A549 (cell line): ENCODE measurements around the gene ADGRA3. TPM values are rescaled to one million over a fixed set of nuclear protein-coding genes. Genes with fewer than 3 reads are reported as not detected.
"Not testable (repeated sequence)": the region's sequence is repeated elsewhere in the genome, so short reads cannot be mapped to it uniquely, and the experiment has no call there.

Source experiments
- ATAC-seq, 2 experiments: fragments of 200-7000 bp in 1 of 2; fragments of >200 bp in 1 of 2; cut with Nextera tagmentation in 1 of 2; cut with Tn5 transposase in 1 of 2; 3 replicates each; pipeline versions ENCODE4 v1.8.0 to v1.9.1; 2018 to 2020; ENCODE audit warnings: mild to moderate bottlenecking in 1 of 2, moderate library complexity in 1 of 2
- CTCF ChIA-PET: fragments of 300-600 bp; sonication (Branson Sonifier 250); formaldehyde crosslinking; extraction: SDS; loops from one replicate; lab custom pipeline; 2021; ENCODE audit warnings: antibody characterized with exemption, inconsistent platforms; lab: Yijun Ruan, JAX
- POLR2A ChIA-PET: fragments of 350-600 bp; formaldehyde crosslinking; extraction: SDS; loops from one replicate; lab custom pipeline; 2021; ENCODE audit warnings: antibody characterized with exemption, inconsistent platforms; lab: Yijun Ruan, JAX
- DNase-seq, 2 experiments: peaks; one replicate each; pipeline versions ENCODE4 v3.0.0 to v3.0.0-alpha.2; 2011 to 2016; ENCODE audit warnings: low read depth in 1 of 2, low spot score in 1 of 2
- FAIRE-seq: peaks from 2 replicates; lab custom pipeline; 2011; peaks lifted over from hg19 to GRCh38; lab: Jason Lieb, UNC
- H3K27ac ChIP-seq, 2 experiments: fragments of >200 bp; sonication (Bioruptor Twin); formaldehyde crosslinking; 3 replicates each; pipeline ENCODE4 v1.5.1; 2016 to 2017
- H3K4me1 ChIP-seq: fragments of >200 bp; sonication (Bioruptor Twin); formaldehyde crosslinking; 3 replicates; pipeline ENCODE4 v1.6.1; 2016
- H3K4me2 ChIP-seq: fragments of >200 bp; sonication (Bioruptor Twin); formaldehyde crosslinking; 3 replicates; pipeline ENCODE4 v1.6.1; 2016
- H3K4me3 ChIP-seq: fragments of >200 bp; sonication (Bioruptor Twin); formaldehyde crosslinking; 3 replicates; pipeline ENCODE4 v1.5.1; 2016
- H3K9me3 ChIP-seq: fragments of >200 bp; sonication (Bioruptor Twin); formaldehyde crosslinking; 3 replicates; pipeline ENCODE4 v1.6.1; 2016
- ATOH8 ChIP-seq: fragments of 250-450 bp; sonication (Bioruptor Pico); IDR thresholded peaks from 2 replicates; pipeline ENCODE4 v1.5.0; 2020; ENCODE audit warnings: low read depth, mild to moderate bottlenecking, moderate library complexity
- BCL3 ChIP-seq: fragments of >200 bp; sonication (Bioruptor Twin); formaldehyde crosslinking; IDR thresholded peaks from 3 replicates; pipeline ENCODE4 v1.6.1; 2016
- BHLHE40 ChIP-seq: IDR thresholded peaks from 2 replicates; pipeline ENCODE4 v1.6.1; 2012; ENCODE audit warnings: low read depth, low read length, inconsistent platforms
- CHD2 ChIP-seq: fragments of 150-350 bp; IDR thresholded peaks from 2 replicates; pipeline ENCODE4 v1.6.1; 2014; ENCODE audit warnings: low read length; ENCODE audit not compliant: partially characterized antibody
- CHD4 ChIP-seq: fragments of 200-600 bp; sonication (generic); IDR thresholded peaks from 2 replicates; pipeline ENCODE4 v1.6.1; 2016; ENCODE audit warnings: antibody characterized with exemption, mild to moderate bottlenecking, borderline replicate concordance
- E2F6 ChIP-seq: IDR thresholded peaks from 2 replicates; pipeline ENCODE4 v1.6.1; 2012; ENCODE audit warnings: low read depth, borderline replicate concordance
- EHMT2 ChIP-seq: fragments of 200-600 bp; sonication (generic); IDR thresholded peaks from 2 replicates; pipeline ENCODE4 v1.6.1; 2016; ENCODE audit warnings: antibody characterized with exemption, low read depth, mild to moderate bottlenecking, moderate library complexity
- FOXS1 ChIP-seq: fragments of 250-450 bp; sonication (Bioruptor Pico); IDR thresholded peaks from 2 replicates; pipeline ENCODE4 v1.5.0; 2020; ENCODE audit warnings: mild to moderate bottlenecking, moderate library complexity
- HDAC2 ChIP-seq: fragments of 200-600 bp; sonication (generic); IDR thresholded peaks from 2 replicates; pipeline ENCODE4 v1.6.1; 2016
- HEYL ChIP-seq: fragments of 250-450 bp; sonication (Bioruptor Pico); IDR thresholded peaks from 2 replicates; pipeline ENCODE4 v1.8.0; 2021; ENCODE audit warnings: mild to moderate bottlenecking, moderate library complexity
- HOXA7 ChIP-seq: fragments of 250-450 bp; sonication (Bioruptor Pico); IDR thresholded peaks from 2 replicates; pipeline ENCODE4 v1.5.0; 2020; ENCODE audit warnings: mild to moderate bottlenecking, moderate library complexity
- JUN ChIP-seq, 2 experiments: fragments of >200 bp; sonication (Bioruptor Twin); formaldehyde crosslinking; IDR thresholded peaks; 2 replicates in 1 of 2; 3 replicates in 1 of 2; pipeline ENCODE4 v1.6.1; 2016 to 2017
- JUNB ChIP-seq: fragments of >200 bp; sonication (Bioruptor Twin); formaldehyde crosslinking; IDR thresholded peaks from 2 replicates; pipeline ENCODE4 v1.6.1; 2016
- KDM1A ChIP-seq: fragments of 200-600 bp; sonication (generic); IDR thresholded peaks from 2 replicates; pipeline ENCODE4 v1.6.1; 2016; ENCODE audit warnings: low read depth, mild to moderate bottlenecking
- MYC ChIP-seq: IDR thresholded peaks from 2 replicates; pipeline ENCODE4 v1.6.1; 2012; ENCODE audit warnings: mild to moderate bottlenecking, inconsistent platforms, low read length, improper control_type of control experiment, borderline replicate concordance
- NPAS2 ChIP-seq: fragments of 250-450 bp; sonication (Bioruptor Pico); IDR thresholded peaks from 2 replicates; pipeline ENCODE4 v1.8.0; 2022; ENCODE audit warnings: mild to moderate bottlenecking, moderate library complexity, borderline replicate concordance
- PBX3 ChIP-seq: IDR thresholded peaks from 2 replicates; pipeline ENCODE4 v1.6.1; 2012
- RARB ChIP-seq: fragments of 250-450 bp; sonication (Bioruptor Pico); IDR thresholded peaks from 2 replicates; pipeline ENCODE4 v1.8.0; 2021; ENCODE audit warnings: mild to moderate bottlenecking, moderate library complexity
- RFX5 ChIP-seq: fragments of 450-650 bp; IDR thresholded peaks from 2 replicates; pipeline ENCODE4 v1.7.1; 2014; ENCODE audit warnings: antibody characterized with exemption, mild to moderate bottlenecking, moderate library complexity
- TFCP2L1 ChIP-seq: fragments of 250-450 bp; sonication (Bioruptor Pico); IDR thresholded peaks from 2 replicates; pipeline ENCODE4 v1.5.0; 2021; ENCODE audit warnings: mild to moderate bottlenecking
- ZC3H11A ChIP-seq: fragments of 450-650 bp; IDR thresholded peaks from 2 replicates; pipeline ENCODE4 v1.6.1; 2014; ENCODE audit warnings: antibody characterized with exemption, mild to moderate bottlenecking
- ZFP36 ChIP-seq: fragments of 450-650 bp; IDR thresholded peaks from 2 replicates; pipeline ENCODE4 v1.6.1; 2014; ENCODE audit warnings: borderline replicate concordance; ENCODE audit not compliant: partially characterized antibody
- WGBS: methylation state at CpG from one replicate; pipeline ENCODE4 v1.1.6; 2017; ENCODE audit errors: missing lambda C conversion rate; 5-methylcytosine and 5-hydroxymethylcytosine counted together
- polyA plus RNA-seq, 4 experiments: library from polyadenylated mRNA; depleted of rRNA in 3 of 4; stranded (reverse); fragments of >200 nt; fragmentation: RNase III in 1 of 4; extraction: RNeasy Plus Mini Kit Qiagen cat#74134 plus additional on column Dnase treatment in 1 of 4; gene quantifications; 2 replicates in 3 of 4; 3 replicates in 1 of 4; pipeline ENCODE4 v1.2.3, GENCODE V29; 2011 to 2017

ADGRA3 gene
- polyA plus RNA-seq, 2 of the 4 experiments (the other 2 are of a cell fraction) = 18.2 to 20.0 TPM

GRCh38 chr4:22475311-22475646, 40.6 kb downstream of the ADGRA3 start:
- POLR2A ChIA-PET, CTCF ChIA-PET, ATAC-seq, DNase-seq, FAIRE-seq, H3K27ac ChIP-seq, H3K4me3 ChIP-seq, H3K4me1 ChIP-seq, H3K9me3 ChIP-seq: not testable (repeated sequence)
- peak overlapping the region; percentile 42; the same call in 2 of the 3 replicates for H3K4me2 ChIP-seq
- 85% methylated on average over 16 of the region's 16 CpGs for WGBS

GRCh38 chr4:22474636-22475310, 41.1 kb downstream of the ADGRA3 start:
- no peak for TF ChIP-seq JUNB
- no peak for TF ChIP-seq KDM1A
- peak overlapping the region; percentile 42; the same call in 2 of the 3 replicates for H3K4me2 ChIP-seq
- WGBS = 63% methylated on average over 5 of the region's 5 CpGs
- ChIA-PET CTCF (no interaction called here), POLR2A (no interaction called here)
- H3K9me3 ChIP-seq = no peaks in the 10 kb centered on the region
- 0 out of 6 replicates have a peak overlapping the region, but pooled peaks of 1 of the 2 experiments have one; percentile 16 for H3K27ac ChIP-seq
- ATAC-seq = no peak
- no peak overlapping the region for H3K4me3 ChIP-seq
- DNase-seq = no peak
- no peak for FAIRE-seq
- H3K4me1 ChIP-seq = peaks cover 9% of the 10 kb centered on the region; the same call in 2 of the 3 replicates

GRCh38 chr4:22473268-22473667, 42.6 kb downstream of the ADGRA3 start:
- no peak for DNase-seq
- Histone ChIP-seq H3K27ac (no peak overlapping the region), H3K4me1 (peaks cover 9% of the 10 kb centered on the region; the same call in 2 of the 3 replicates), H3K4me2 (no peak overlapping the region), H3K4me3 (no peak overlapping the region), H3K9me3 (no peaks in the 10 kb centered on the region)
- WGBS = 81% methylated on average over 4 of the region's 4 CpGs
- TF ChIP-seq EHMT2 (no peak), MYC (no peak), NPAS2 (no peak), HEYL (no peak), CHD2 (no peak), BHLHE40 (no peak), FOXS1 (CRISPR knock-in tag) (no peak), RARB (CRISPR knock-in tag) (no peak), ZC3H11A (no peak), JUN (IDR thresholded peaks at IDR 0.05) (no peak), HDAC2 (no peak), ZFP36 (no peak), CHD4 (no peak), BCL3 (no peak), TFCP2L1 (CRISPR knock-in tag) (no peak)
- CTCF ChIA-PET = no interaction called here
- no peak for FAIRE-seq
- POLR2A ChIA-PET = no interaction called here
- ATAC-seq = no peak

- Histone ChIP-seq H3K9me3 (no peaks in the 10 kb centered on the region), H3K27ac (no peak overlapping the region), H3K4me2 (no peak overlapping the region), H3K4me1 (peaks cover 9% of the 10 kb centered on the region; the same call in 2 of the 3 replicates), H3K4me3 (no peak overlapping the region)
- DNase-seq = no peak
- POLR2A ChIA-PET = no interaction called here
- FAIRE-seq = no peak
- no peak for ATAC-seq
- CTCF ChIA-PET = no interaction called here
- WGBS = 96% methylated on average over 4 of the region's 4 CpGs
- TF ChIP-seq FOXS1 (CRISPR knock-in tag) (no peak), CHD4 (no peak), ZFP36 (no peak), RFX5 (no peak), ATOH8 (CRISPR knock-in tag) (no peak), HOXA7 (CRISPR knock-in tag) (no peak), E2F6 (no peak), PBX3 (no peak), KDM1A (no peak)
- TF ChIP-seq, all 56 proteins: peak for 0
Measured at GRCh38 chr4:22471999-22472461, 43.8 kb downstream of the ADGRA3 start.
